NCI-H146 treated with DMSO at 0.1 percent for 48 hours (cell line): ENCODE data around the gene DISC1.

ENCODE experiments used
- DNase-seq: peaks from one replicate; lab custom pipeline; 2025; ENCODE audit not compliant: unreplicated experiment; lab: John Stamatoyannopoulos, UW

DISC1 gene

DNA sequence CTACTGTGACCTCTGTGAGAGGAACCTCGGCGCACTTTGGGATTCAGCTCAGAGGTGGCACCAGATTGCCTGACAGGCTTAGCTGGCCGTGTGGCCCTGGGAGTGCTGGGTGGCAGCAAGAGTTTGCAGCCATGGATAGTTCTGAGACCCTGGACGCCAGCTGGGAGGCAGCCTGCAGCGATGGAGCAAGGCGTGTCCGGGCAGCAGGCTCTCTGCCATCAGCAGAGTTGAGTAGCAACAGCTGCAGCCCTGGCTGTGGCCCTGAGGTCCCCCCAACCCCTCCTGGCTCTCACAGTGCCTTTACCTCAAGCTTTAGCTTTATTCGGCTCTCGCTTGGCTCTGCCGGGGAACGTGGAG, 67.5 kb downstream of the DISC1 start:
- DNase-seq = no peak

DNA sequence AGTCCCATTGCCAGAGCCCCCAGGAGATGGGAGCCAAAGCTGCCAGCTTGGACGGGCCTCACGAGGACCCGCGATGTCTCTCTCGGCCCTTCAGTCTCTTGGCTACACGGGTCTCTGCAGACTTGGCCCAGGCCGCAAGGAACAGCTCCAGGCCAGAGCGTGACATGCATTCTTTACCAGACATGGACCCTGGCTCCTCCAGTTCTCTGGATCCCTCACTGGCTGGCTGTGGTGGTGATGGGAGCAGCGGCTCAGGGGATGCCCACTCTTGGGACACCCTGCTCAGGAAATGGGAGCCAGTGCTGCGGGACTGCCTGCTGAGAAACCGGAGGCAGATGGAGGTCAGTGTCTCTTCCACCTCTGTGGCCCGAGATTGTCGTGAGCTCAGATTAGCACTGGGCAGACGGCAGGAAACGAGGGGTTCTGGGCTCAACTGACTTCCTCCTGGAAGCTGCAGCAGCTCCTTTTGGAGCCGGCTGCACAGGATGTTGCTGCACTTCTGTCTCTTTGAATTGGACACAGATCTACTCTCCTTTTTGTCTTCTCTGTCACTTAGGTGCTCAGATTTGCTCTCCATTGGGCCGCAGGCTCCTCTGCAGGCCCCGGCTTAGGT, 68.0 kb downstream of the DISC1 start:
- DNase-seq = no peak

- no peak for DNase-seq
Measured at GRCh38 chr1:231695439-231696255, 69.1 kb downstream of the DISC1 start.

GRCh38 chr1:231699784-231700183, 73.2 kb downstream of the DISC1 start:
- DNase-seq = no peak

DNA sequence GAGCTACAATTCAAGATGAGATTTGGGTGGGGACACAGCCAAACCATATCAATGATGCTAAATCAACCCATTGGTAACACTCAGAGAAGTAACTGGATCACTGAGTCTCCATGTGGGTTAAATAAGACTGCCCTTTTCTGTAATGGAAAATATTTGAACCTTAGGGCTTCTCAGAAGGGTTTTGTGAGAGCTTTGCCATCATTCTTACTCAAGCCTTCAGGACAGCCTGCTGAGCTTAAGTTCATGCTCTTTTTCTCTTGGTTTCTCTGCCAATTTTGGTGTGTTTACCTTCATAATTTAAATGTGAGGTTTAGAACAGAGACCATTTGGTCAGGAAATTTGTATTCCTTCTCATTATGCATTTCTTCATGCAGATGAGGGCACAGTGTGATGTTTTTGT, 74.7 kb downstream of the DISC1 start:
- no peak for DNase-seq

GRCh38 chr1:231702331-231702730, 75.7 kb downstream of the DISC1 start:
- DNase-seq = no peak

GRCh38 chr1:231702804-231703203, 76.2 kb downstream of the DISC1 start:
- DNase-seq = no peak

DNA sequence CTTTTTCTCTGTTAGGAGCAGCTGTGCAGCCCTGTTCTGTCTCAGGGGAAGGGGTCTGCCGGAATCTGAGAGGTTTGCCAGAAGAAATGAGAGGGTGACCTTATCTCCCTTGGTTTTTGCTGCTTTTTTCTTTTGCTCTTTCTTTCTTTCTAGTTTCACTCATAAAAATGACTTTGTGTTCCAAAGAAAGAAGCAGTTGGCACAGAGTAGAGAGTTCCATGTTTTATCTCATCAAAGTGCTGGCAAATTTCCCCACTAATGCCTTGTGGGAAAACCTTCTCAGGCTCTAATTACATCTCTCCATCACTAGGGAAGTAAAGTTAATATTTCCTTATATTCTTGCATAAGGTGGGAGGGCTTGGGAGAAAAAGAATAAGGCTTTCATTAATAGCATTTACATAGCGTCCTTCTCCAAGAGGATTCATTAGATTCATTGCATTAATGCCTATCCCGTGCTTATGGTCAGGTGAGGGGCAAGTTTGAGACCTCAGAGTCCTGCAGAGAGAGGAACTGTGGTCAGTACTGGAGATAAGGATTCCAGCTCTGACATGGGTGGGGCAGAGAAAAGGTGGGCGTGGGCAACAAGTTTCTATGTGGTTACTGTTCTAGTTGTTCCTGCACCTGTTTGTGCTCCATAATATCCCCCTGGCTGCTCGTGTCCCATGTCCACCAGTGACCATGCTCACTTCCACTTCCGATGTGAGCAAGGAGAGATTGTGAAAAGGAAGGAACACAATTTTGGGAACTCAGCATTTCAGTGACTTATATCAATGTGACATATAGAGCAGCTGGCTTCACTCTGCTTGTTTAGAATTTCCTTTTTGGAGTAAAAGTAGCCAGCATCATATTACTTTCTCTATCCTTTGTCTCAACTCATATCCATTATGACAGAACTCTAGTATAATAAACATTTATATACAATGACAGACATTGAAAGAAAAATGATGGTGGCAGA, 79.5 kb downstream of the DISC1 start:
- no peak for DNase-seq

GRCh38 chr1:231706934-231707333, 80.3 kb downstream of the DISC1 start:
- no peak for DNase-seq

GRCh38 chr1:231707407-231707806, 80.8 kb downstream of the DISC1 start:
- no peak for DNase-seq

GRCh38 chr1:231708394-231708793, 81.8 kb downstream of the DISC1 start:
- DNase-seq = no peak

GRCh38 chr1:231714440-231714839, 87.8 kb downstream of the DISC1 start:
- DNase-seq = no peak

GRCh38 chr1:231715816-231716722, 89.5 kb downstream of the DISC1 start:
- DNase-seq = peak; percentile 65

DNA sequence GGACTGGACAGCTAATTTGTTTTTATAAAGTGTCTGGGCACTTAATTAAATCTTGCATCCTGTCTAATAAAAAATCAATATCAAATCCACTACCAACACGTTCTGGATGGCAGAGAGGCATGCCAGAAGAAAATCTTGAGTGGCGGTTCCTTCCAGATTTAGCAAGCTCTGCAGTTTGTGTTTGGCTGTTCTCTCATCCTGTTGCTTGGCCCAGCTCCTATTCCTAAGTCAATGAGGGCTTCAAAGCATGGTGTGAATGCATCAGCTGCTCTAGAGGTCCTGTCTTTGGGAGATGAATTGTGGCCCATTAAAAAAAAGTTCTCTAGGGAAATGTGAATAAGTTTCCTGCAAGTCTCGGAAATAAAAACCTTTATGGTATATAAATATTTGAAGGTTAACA, 90.3 kb downstream of the DISC1 start:
- DNase-seq = no peak

GRCh38 chr1:231719485-231720183, 93.0 kb downstream of the DISC1 start:
- no peak for DNase-seq

GRCh38 chr1:231720652-231721325, 94.2 kb downstream of the DISC1 start:
- DNase-seq = peak; percentile 56

GRCh38 chr1:231721436-231721835, 94.8 kb downstream of the DISC1 start:
- DNase-seq = no peak

DNA sequence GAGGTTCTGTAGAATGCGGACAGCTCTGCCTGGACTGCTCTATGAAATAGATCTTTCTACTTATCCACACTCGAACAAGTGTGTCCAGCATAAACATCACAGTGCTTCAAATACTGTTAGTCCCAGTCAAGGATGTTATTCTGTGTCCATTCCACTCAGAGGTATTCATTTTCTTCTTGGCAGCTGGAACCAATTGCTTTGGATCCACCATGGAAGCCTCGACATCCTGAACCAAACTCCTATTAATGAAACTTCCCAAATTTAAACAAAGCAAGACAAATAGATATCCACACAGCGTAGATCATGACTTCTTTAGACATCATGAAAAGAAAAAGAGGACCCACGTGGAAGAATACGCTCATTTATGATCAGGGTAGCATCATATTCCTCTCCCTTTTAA, 95.8 kb downstream of the DISC1 start:
- no peak for DNase-seq

DNA sequence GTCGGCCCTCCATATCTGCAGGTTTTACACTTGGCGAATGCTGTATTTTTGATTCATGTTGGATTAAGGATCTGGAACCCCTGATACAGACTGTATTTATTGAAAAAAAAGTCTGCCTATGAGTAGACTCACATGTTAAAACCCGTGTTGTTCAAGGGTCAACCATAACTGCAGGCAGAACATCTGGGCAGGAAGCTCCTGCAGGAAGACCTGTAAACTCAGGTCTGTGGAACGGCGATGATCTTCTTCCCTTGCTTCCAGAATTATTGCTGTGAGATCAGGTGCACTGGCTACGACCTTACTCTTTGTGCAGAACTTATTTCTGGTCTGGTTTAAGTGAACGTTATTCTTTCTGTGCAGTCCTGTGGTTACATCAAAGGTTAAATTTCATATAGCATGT, 96.6 kb downstream of the DISC1 start:
- DNase-seq = no peak
